ENCODE results near the gene PEX11B. TPM values are rescaled to one million over a fixed set of nuclear protein-coding genes. Genes with fewer than 3 reads are reported as not detected.

PEX11B gene
- total RNA-seq, 3 donors from 2014 or later, result 20.3 to 40.1 (median 22.0) TPM

DNA sequence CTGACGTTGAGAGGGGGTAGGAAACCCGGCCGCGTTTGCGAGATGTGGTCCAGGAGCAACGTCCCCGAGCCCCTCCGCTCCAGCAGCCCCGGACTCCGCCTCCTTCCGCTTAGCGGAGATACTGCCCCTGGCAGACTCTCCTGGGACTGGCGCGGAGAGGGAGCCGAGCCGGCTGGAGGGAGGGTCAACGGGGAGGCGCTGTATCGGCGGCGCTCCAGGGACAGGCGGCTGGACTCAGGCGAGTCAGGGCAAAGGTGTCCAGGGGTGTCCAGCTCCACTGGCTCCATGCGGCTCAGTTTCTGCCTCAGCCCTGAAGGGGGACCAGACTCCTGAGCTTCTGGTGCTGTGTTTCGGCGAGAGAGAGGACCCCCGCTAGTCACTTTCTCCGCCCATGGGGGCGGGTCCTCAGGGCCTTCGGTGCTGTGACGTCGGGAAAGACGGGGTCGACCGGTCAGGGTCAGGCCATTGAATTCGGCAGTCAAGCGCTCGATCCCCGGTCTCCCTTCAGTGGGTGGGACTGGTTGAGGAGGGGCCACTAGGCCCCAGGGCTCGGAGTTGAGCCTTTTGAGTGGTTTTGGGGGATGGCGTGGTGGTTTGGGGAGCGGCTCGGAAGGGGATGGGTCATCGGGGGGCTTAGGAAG lies 42.1 kb upstream of the PEX11B start:
- H3K4me1 ChIP-seq, result peaks cover 12 to 17% of the 10 kb centered on the region in 2 donors

DNA sequence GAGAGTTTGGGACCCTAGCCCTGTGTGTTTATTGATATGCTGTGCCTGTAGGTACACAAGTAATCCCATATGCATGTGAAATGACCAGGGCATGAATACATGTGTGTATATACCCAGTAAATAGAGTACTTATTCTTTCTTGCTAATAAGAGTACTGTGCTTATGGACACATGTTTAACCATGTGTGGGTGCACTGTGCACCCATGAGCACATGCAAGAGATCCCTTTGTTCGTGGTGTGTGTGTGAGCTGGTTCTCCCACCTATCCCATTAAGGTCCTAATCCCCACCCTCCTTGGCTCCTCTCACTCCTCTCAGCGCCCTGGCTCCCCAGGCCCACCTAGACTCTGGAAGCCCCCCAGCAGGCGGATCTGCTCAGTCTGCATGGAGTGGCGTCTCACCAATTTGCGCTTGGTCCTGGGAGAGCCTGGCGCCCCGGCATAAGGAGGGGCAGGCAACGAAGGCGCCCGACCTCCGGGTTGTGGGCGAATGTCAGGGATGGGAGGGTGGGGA lies 41.5 kb upstream of the PEX11B start:
- intact Hi-C loops (cut with DNase I; ENCODE audit: low total_unique reads), result no loop called here
- Histone ChIP-seq H3K4me1 (peaks cover 12 to 13% of the 10 kb centered on the region in 2 donors), H3K36me3 (no peaks in the 10 kb centered on the region), H3K27me3 (no peaks in the 10 kb centered on the region), H3K27ac (peak overlapping the region; percentile 92 to 94), H3K4me3 (peak overlapping the region; percentile 59 to 80 (median 68)), H3K9me3 (no peaks in the 10 kb centered on the region)
- DNase-seq (ENCODE audit: low spot score in 2 of 2), result no peak
- TF ChIP-seq POLR2A (IDR thresholded peaks at IDR 0.05), result no peak
- no peak for TF ChIP-seq POLR2AphosphoS5 (IDR thresholded peaks at IDR 0.05)
- TF ChIP-seq, protein P1, sequence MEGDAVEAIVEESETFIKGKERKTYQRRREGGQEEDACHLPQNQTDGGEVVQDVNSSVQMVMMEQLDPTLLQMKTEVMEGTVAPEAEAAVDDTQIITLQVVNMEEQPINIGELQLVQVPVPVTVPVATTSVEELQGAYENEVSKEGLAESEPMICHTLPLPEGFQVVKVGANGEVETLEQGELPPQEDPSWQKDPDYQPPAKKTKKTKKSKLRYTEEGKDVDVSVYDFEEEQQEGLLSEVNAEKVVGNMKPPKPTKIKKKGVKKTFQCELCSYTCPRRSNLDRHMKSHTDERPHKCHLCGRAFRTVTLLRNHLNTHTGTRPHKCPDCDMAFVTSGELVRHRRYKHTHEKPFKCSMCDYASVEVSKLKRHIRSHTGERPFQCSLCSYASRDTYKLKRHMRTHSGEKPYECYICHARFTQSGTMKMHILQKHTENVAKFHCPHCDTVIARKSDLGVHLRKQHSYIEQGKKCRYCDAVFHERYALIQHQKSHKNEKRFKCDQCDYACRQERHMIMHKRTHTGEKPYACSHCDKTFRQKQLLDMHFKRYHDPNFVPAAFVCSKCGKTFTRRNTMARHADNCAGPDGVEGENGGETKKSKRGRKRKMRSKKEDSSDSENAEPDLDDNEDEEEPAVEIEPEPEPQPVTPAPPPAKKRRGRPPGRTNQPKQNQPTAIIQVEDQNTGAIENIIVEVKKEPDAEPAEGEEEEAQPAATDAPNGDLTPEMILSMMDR (IDR thresholded peaks at IDR 0.05), result no peak

More for the DNA sequence above, 42.1 kb upstream of the PEX11B start:
- Histone ChIP-seq H3K9me3 (no peaks in the 10 kb centered on the region), H3K27ac (peak overlapping the region; percentile 92 to 94), H3K27me3 (no peaks in the 10 kb centered on the region), H3K36me3 (no peaks in the 10 kb centered on the region), H3K4me3 (peak overlapping the region; percentile 59 to 80 (median 68))
- TF ChIP-seq POLR2AphosphoS5 (IDR thresholded peaks at IDR 0.05), result peak; percentile 25 to 54 (median 42)
- TF ChIP-seq, protein P1 (IDR thresholded peaks at IDR 0.05), result no peak
- TF ChIP-seq POLR2A (IDR thresholded peaks at IDR 0.05), result peak; percentile 43
- intact Hi-C loops (cut with DNase I; ENCODE audit: low total_unique reads), result no loop called here
- DNase-seq (ENCODE audit: low spot score in 2 of 2), result peak; percentile 55 to 69

DNA sequence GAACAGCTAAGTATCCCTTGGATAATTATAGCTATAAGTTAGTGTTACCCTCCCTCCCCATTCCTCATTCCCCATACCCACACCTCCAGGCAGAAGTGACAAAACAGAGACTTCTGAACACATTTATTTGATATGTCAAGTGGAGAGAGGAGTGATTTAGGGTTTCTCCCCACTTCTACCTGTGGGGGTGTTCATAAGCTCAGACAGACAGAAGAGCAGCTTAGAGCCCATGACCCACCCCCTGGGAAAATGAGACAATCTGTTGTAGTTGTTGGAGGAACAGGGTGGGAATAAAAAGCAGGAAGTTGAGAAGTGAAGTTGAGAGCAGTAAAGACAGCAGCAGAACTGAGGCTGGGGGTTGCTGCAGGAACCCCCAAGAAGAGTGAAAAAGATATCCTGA lies 40.8 kb upstream of the PEX11B start:
- no peak for DNase-seq (ENCODE audit: low spot score in 2 of 2)
- Histone ChIP-seq H3K27ac (no peak overlapping the region), H3K9me3 (no peaks in the 10 kb centered on the region), H3K36me3 (no peaks in the 10 kb centered on the region), H3K27me3 (no peaks in the 10 kb centered on the region), H3K4me3 (no peak overlapping the region), H3K4me1 (peaks cover 12% of the 10 kb centered on the region in 2 donors)
- intact Hi-C loops (cut with DNase I; ENCODE audit: low total_unique reads), result no loop called here
- TF ChIP-seq POLR2AphosphoS5 (IDR thresholded peaks at IDR 0.05) (no peak), POLR2A (IDR thresholded peaks at IDR 0.05) (no peak)
- TF ChIP-seq, protein P1 (IDR thresholded peaks at IDR 0.05), result no peak

GRCh38 chr1:145958734-145959133 lies 40.2 kb upstream of the PEX11B start:
- H3K27ac ChIP-seq, result peak overlapping the region in 1 of 2 donors; percentile 87
- intact Hi-C loops (cut with DNase I; ENCODE audit: low total_unique reads), result no loop called here
- TF ChIP-seq POLR2A (IDR thresholded peaks at IDR 0.05) (no peak), POLR2AphosphoS5 (IDR thresholded peaks at IDR 0.05) (no peak)
- TF ChIP-seq, protein P1 (IDR thresholded peaks at IDR 0.05), result no peak

More at GRCh38 chr1:145958734-145959133, 40.2 kb upstream of the PEX11B start:
- H3K27me3 ChIP-seq, result no peaks in the 10 kb centered on the region
- no peaks in the 10 kb centered on the region for H3K36me3 ChIP-seq
- H3K4me1 ChIP-seq, result peaks cover 8 to 12% of the 10 kb centered on the region in 2 donors
- no peak overlapping the region for H3K4me3 ChIP-seq
- no peaks in the 10 kb centered on the region for H3K9me3 ChIP-seq
- DNase-seq (ENCODE audit: low spot score in 2 of 2), result no peak
